ENCODE measurements around the gene MDM2.
"Not testable (repeated sequence)": the region's sequence is repeated elsewhere in the genome, so short reads cannot be mapped to it uniquely, and the experiment has no call there.

MDM2 gene

DNA sequence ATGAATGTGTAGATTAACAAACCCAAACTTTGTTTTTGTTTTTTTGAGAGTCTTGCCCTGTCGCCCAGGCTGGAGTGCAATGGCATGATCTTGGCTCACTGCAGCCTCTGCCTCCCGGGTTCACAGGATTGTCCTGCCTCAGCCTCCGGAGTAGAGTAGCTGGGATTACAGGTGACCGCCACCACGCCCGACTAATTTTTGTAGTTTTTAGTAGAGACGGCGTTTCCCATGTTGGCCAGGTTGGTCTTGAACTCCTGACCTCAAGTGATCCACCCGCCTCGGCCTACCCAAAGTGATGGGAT lies 752 bp upstream of the MDM2 start:
- not testable (repeated sequence) for DNase-seq

- peak; percentile 90 to 98 (median 95) for DNase-seq
Measured at GRCh38 chr12:68808388-68809189, 612 bp downstream of the MDM2 start.

DNA sequence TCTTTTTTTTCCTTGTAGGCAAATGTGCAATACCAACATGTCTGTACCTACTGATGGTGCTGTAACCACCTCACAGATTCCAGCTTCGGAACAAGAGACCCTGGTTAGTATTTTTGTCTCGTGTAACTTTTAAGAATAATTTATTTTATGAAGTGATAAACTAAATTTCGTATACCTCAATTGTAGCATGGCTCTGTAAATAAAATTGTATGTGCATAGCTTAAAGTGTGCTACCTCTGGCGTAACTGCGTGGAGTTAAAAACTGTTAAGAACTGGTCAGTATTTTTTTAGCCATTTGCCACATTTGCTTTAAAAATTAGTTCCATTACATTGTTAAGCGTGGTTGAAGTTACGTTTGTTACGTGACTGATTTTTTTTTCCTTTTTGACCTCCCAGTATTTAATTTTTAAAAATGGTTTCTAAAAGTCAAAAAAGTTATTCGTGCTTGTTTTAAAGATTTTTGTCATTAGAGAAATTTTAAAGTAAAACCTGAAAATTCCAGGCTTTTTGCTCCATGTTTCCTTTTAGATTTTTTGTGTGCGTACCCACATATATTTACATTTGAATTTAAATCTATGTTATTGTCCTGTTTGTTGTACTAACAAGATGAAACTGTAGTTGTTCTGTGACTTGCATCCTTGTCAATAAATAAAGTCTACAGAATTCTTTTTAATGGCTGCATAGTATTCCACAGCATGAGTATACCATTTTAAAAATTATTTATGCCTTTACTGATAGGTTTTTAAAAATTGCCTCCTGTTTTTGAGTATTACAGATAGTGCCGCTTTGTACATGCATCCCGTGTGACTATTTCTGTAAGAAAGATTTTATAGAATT lies 1.4 kb downstream of the MDM2 start:
- DNase-seq, result no peak

GRCh38 chr12:68810027-68810389 lies 2.0 kb downstream of the MDM2 start:
- not testable (repeated sequence) for DNase-seq

- not testable (repeated sequence) for DNase-seq
Measured at GRCh38 chr12:68811573-68811972, 3.6 kb downstream of the MDM2 start.

DNA sequence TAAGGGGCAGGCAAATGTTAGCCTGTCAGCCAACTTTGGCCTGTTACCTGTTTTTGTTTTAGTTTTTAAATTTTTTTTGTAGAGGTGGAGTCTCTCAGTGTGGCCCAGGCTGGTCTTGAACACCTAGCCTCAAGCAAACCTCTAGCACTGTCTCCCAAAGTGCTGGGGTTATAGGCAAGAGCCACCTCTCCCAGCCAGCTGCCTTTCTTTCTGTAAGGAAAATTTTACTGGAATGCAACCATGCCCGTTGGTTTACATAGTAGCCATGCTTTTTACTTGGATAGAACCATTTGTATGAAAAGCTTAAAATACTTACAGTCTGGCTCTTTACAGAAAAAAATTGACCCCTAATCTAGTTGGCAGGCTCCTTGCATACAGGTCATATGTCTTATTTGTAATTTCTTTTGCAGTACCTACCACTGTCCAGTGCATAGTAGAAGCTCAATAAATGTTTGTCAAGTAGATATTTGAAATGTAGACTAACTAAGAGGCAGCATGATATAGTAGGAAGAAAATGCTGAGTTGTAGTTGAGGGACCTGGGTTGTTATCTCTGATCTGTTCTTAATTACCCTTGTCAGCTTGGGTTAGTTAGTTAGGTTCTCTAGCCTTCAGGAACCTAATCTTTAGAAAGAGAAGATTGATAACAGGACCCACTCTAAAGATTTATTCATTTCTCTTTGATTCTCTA lies 4.7 kb downstream of the MDM2 start:
- DNase-seq, result no peak

- no peak for DNase-seq
Measured at GRCh38 chr12:68813242-68813593, 5.2 kb downstream of the MDM2 start.

GRCh38 chr12:68814490-68815231 lies 6.7 kb downstream of the MDM2 start:
- no peak for DNase-seq

DNA sequence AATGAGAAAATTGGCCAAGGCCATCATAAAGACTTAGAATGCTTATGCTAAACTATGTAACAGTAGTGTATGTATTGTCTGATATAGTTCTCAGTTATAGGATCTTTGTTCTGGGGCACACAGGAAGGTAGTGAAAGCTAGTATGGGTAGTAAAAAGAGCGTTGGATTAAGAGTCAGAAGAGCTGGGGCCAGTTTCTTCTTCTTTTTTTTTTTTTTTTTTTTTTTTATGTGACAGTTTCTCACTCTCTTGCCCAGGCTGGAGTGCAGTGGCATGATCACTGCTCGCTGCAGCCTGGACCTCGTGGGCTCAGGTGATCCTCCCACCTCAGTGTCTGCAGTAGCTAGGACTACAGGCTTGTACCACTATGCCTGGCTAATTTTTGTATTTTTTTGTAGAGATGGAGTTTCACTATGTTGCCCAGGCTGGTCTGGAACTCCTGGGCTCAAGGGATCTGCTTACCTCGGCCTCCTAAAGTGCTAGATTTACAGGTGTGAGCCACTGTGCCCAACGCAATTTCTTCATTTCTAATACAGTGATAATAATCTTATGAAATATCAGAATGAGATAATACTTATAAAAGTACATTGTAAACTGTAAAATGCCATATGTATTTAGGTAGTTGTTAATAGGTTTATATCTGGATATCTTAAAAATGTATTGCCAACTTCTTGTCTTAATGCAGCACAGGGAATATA lies 7.4 kb downstream of the MDM2 start:
- DNase-seq, result no peak

DNA sequence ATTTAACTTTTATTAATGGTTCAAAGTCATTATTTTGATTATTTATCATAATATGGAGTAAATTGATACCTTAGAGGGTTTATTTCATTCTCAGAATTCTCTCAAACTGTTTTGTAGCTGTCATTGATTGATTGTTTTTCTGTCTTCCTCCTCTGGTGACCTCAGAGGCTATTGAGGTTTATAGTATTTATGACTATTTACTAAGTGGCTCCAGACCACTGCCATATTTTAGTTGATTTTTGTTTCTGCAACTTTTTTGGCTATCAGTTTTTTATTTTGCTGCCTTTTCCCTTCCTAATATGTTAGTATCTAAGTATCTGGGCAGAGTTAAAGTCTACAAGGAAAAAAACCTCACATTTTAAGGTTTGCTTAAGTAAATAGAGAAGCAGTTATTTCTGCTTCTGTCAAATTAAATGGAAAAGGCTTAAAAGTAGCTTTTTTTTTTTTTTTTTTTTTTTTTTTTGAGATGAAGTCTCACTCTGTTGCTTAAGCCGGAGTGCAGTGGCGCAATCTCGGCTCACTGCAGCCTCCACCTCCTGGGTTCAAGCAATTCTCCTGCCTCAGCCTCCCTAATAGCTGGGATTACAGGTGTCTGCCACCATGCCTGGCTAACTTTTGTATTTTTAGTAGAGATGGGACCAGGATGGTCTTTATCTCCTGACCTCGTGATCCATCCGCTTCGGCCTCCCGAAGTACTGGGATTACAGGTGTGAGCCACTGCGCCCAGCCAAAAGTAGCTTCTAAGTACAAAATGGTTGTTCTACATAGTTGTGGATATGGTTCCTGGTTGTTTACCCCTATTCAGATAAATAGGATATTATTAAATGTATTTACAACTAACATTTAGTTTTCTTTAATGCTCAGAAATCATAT lies 8.2 kb downstream of the MDM2 start:
- no peak for DNase-seq

- DNase-seq, result not testable (repeated sequence)
Measured at GRCh38 chr12:68819481-68819880, 11.5 kb downstream of the MDM2 start.

GRCh38 chr12:68821357-68822188 lies 13.6 kb downstream of the MDM2 start:
- no peak for DNase-seq

DNA sequence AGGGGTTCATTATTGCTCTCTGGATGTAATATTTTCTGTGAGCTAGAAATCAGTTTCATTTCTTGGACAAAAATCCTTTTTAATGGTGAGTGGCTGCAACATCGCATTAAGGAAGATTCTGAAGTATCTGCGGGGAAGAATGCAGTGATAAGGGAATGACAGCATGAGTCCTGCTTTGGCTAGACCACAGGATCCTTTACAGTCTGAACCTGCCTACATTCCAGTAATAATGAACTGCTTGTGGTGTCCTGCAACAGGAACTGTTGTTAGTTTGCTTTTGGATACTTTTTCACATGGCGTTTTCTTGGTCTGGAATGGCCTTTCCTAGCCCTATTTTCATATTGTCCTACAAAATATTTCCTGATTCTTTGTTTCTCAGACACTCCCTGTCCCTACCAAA lies 15.7 kb downstream of the MDM2 start:
- DNase-seq, result no peak

DNA sequence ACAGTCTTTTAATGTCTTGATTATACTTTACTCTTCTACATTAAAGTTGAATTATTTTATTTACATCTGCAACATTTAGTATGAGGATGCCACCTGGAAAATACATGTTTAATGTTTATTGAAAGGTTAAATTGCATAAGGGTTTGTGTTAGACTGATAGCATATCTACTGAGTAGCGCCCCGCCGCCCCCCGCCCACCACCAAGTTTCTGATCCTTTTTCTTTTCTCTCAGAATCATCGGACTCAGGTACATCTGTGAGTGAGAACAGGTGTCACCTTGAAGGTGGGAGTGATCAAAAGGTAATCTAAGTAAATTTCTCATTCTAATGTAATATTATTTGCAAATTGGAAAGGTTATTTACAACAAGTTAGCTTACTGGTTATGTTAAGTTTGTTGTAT lies 16.2 kb downstream of the MDM2 start:
- no peak for DNase-seq

GRCh38 chr12:68824597-68825250 lies 16.7 kb downstream of the MDM2 start:
- no peak for DNase-seq

- DNase-seq, result no peak
Measured at GRCh38 chr12:68825569-68826217, 17.7 kb downstream of the MDM2 start.

- no peak for DNase-seq
Measured at GRCh38 chr12:68827895-68828671, 20.1 kb downstream of the MDM2 start.

DNA sequence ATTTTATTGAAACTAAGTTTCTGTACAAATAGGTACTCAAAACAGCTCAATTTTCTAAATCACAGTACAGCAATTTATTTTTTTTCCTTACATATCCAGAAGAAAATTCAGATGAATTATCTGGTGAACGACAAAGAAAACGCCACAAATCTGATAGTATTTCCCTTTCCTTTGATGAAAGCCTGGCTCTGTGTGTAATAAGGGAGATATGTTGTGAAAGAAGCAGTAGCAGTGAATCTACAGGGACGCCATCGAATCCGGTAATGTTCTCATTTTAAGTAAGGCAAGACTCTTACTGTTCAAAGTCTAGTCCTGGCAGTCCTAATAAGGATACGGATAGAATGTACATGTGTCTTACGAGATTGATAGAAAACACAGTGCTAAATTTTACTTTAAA lies 20.7 kb downstream of the MDM2 start:
- DNase-seq, result no peak

DNA sequence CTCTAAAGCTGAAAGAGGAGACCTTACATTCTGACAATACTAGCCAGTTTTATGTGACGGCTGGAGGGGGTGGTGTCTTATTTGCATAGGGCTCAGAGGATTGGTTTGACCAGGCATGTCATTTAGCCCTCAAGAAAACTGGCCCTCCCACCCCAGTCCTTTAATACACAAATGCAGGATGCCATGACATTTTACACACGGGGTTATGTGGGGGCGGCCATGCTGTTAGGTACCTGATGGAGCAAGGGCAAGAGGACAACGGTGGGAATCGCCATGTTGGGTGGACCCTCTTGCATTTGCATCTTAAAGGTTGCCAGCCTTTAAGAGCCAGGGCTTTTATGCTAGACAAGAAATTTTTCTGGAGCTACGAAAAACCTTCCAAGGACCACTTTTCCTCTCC lies 23.3 kb downstream of the MDM2 start:
- no peak for DNase-seq
